GM10266 (cell line): Measurements from ENCODE around the gene PNMA8A.

Experiments used
- DNase-seq: peaks from one replicate; pipeline ENCODE4 v3.0.0; 2012; ENCODE audit errors: extremely low spot score
- CTCF ChIP-seq: IDR thresholded peaks from 2 replicates; pipeline ENCODE4 v1.5.1; 2012; ENCODE audit warnings: mild to moderate bottlenecking, low read depth; ENCODE audit not compliant: control insufficient read depth, insufficient read depth; ENCODE audit errors: missing control alignments

The PNMA8A gene

GRCh38 chr19:46420056-46420455 is 51.3 kb downstream of the PNMA8A start:
- no peak for DNase-seq
- TF ChIP-seq CTCF, result no peak
